Suppressor macrophage treated with lipopolysaccharide for 1 hour (primary cell): Measurements from ENCODE around the gene USP22.
A peak's percentile ranks its signal among the peaks of the same experiment; 100 is the strongest.

Experiments
- DNase-seq, 3 donors: peaks; one replicate each; pipeline ENCODE4 v3.0.0-alpha.2; 2020 to 2022

Gene USP22

DNA sequence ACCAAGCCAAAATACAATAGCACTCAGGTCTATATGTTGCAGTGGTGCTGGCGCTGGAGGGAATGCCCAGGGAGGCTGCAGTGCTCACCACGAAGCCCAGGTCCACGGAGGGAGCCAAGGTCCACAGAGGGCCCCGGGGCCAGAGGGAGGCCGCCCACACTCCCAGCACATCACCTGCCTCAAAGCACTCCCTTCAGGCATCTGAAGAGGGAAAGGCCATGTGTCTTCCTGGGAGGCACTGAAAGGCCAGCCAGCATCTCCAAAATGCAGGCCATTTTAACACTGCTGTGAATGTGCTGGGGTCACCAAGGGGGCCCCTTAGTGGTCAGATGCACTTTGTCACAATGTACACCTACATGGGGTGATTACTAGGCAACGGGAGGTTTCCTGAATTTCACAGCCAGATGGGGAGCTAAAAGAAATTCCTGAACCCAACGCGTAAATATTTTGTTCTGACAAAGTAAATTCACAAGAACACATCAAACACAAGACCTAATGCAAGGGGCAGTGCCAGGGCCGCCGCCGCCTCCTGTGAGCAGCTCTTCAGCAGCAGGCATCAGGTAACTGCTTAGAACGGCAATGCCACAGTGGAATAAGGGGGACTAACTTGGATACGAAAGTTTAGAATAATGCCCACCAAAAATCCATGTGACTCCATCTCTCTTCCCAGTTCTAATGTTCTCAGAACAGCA, 42.8 kb downstream of the USP22 start:
- DNase-seq, result no peak

DNA sequence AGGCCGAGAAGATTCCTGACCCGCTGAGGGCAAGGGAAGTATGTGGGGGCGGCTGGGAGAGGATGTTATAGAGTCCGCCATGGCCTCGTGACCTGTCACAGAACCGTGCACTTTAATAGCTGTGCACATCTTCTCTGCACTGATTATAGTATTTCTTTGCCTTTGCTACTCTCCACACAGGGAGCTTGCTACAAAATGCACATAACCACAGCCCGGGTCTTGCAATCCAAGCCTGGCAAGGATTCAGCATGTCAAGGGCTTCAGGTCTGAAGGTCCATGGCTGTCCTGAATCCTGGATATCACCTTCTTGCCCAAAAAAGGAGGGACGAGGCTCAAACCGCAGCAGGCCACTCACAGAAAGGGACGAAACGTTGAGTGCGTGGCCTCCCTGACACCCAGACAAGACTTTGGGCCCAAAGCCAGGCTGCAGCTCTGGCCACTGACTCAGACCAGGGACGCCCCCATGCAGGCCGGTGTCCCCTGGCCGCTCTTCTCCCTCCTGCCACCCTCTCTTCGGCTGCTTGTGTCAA, 43.7 kb downstream of the USP22 start:
- no peak for DNase-seq

GRCh38 chr17:20998571-20999043, 44.2 kb downstream of the USP22 start:
- no peak for DNase-seq

- no peak for DNase-seq
These were observed 44.9 kb downstream of the USP22 start for GRCh38 chr17:20997711-20998570.

DNA sequence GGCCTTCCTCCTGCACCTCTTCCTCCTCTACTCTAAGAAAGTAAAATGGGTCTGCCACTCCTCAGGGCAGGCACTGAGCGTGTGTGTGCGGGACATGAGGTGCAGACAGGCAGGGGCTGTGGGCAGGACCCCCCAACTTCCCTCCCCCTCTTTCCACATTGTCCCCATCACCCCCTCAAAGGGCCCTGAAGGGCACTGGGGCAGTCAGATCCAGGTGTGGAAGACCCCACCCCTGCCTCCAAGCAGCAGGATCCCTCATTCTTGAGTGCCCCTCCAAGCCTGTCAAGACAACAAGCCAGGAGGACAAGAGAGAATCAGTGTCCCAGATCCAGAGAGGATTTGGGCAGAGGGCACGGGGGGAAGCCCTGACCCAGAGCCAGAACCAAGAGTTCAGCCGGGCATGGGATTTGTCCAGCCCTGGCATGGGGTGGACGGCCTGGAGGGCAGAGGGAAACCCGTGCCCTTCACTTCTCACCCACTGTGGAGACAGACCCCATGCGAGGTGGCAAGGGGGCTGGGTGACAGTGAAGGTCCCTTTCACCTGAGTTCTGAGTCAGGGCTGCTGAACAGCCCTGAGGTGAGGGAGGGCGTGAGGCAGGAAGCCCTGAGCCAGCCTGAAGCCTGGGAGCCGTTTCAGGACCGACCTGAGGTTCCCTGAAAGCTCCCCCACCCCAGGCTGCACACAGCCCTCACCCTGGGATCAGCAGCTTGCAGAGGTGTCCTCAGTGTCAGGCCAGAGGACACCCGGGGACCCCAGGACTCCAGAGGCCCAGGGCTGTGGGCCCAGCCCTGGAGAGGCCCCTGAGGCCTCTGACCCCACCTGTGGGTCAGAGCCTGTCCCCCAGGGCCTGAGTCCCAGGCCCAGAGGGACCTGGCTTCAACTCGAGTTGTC, 45.8 kb downstream of the USP22 start:
- no peak for DNase-seq

- DNase-seq, result no peak
These were observed 46.7 kb downstream of the USP22 start for GRCh38 chr17:20995873-20996723.

DNA sequence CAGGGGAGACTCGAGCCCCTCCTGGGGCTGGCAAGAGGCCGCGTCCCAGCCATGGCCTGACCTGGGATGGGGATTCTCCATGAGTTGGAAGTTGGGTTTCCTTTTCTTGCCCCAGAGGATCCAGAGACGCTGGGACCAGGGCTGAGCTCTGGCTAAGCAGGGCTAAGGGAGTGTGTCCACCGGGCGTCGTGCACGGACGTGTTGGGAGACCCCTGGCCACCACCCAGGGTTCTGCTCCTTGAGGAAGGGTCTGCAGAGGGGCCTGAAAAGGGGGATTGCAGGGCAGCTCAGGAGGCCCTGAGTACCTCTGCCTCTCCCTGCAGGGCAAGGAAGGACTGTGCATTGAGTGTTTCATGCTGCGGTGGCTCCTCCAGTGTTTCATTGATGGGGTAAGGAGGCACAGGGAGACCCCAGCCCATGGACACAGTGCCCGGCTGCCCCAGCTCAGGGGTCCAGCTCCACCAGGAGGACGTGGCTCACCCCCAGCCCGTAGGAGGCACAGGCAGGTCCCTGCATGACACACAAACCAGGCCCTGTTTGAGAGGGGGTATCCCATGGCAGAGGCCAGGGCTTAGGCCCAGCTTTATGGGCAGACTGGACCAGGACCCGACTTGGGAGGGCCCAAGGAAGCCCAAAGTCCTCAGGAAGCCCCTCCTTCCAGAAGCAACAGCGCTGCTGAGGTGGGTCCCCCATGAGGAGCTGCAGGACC, 47.5 kb downstream of the USP22 start:
- no peak for DNase-seq

DNA sequence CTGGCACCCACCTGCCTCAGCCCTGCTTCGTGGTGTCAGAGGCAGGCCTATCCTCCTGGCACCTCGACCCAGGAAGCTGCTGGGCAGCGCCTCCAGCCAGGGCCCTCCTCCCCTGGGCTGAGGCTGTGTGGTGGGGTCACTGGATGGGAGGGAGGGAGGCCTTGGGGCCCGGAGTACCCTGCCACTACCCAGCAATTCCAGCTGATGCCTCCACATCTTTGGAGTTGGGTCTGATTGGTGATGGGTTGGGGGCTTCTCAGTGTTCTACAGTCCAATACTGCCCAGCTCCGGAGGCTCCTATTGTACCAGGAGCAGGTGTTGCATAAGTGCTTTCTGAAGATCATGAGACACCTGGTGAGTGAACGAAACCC, 48.0 kb downstream of the USP22 start:
- no peak for DNase-seq

- no peak for DNase-seq
These were observed 48.7 kb downstream of the USP22 start for GRCh38 chr17:20993863-20994778.

- peak; percentile 71 to 74 (median 72) for DNase-seq
These were observed 49.6 kb downstream of the USP22 start for GRCh38 chr17:20992987-20993862.

DNA sequence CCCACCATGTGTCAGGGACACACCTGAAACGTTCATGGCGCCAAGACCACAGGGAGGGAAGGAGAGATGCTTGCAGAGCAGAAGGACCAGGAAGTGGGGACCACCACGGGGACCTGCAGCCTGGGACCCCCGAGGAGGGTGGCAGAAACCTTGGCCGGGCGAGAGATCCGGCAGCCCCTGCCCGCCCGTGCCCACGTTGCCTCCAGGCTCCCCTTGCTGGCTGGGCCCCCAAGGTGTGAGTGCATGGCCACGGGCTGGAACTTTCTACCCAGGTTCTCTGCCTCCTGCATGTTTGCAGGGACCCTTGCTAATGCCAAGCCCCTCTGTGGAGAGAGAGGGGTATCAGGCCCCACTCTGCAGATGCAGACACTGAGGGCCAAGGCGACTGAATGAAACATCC, 50.4 kb downstream of the USP22 start:
- no peak for DNase-seq

DNA sequence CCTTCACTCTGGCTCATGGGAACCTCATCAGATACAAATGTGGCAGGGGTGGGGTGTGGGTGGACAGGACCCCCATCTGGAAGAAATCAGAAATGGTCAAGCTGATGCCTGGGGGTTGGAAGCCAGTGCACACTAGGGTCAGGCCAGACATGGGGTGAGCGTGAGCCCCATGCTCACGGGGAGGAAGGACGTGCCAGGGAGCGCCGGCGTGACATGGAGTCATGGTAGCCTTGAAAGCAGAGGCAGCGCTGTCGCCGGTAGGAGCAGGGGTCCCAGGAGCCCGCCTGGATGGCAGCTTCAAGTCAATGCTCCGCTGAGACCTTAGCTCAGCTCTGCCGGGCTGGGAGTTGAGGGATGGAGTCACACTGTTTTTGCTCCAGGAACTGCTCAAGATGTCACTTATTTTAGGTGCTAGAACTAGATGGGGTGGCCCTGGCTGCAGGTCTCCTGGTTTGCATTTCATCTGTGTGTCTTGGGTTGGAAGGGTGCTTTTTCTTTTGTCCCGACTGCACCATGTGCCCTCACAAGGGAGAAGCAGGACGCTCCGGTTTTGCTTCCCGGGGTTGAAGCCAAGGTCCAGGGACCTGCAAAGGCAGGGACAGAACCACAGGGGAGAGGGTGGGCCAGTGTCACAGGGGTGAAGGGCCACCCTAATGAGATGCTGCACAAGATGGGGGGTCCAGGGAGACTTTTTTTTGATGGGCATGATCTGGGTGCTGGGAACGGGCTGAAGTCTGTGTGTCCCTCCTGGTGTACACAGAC, 51.4 kb downstream of the USP22 start:
- no peak for DNase-seq

GRCh38 chr17:20989991-20990855, 52.6 kb downstream of the USP22 start:
- DNase-seq, result no peak

GRCh38 chr17:20989481-20989880, 53.3 kb downstream of the USP22 start:
- DNase-seq, result no peak

- DNase-seq, result no peak
These were observed 53.9 kb downstream of the USP22 start for GRCh38 chr17:20988896-20989295.

DNA sequence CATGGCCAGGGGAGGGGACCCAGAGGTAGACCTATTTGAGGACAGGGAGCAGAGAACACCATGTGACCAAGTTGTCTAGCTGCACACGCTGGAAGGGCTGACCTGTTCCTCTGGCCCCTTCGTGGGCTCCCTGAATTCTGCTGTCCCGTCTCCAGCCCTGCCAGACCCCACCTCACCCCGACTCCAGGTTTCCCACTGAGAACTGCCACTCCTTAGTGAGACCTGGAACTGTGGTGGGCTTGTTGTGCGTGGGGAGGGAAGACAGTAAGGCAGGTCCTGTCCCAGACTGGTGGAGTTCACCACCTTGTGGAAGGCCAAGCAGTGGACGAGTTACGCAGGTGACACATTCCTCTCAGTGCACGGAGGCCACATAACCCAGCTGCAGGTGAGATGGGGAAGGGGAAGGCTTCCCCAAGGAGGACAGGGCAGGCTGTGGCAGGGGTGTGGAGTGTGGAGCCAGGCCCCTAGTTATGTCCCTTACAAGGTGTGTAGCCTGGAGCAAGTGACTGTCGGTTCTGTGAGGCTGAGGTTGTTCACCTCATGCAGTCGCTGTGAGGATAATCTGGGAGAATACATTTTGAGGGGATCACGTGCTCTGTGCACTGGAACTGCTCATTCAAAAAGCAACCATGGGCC, 54.7 kb downstream of the USP22 start:
- DNase-seq, result no peak

DNA sequence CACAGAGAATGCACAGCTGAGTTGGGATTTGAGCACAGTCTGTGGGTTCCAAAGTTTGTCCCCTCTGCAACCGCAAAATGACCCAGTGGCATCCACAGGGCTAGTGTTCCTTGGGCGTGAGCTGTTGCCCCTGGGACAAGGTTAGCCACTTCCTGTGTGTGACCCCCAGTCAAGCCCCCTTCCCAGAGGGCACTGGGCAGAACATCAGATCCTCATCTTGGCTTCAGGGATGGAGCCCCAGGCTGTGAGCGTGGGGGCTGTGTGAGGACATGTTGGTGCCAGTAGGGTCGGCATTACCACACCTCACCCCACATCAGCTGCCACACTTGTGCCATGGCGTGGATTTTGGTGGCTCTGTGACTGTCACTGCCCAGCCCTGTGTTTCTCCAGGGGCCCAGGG, 55.3 kb downstream of the USP22 start:
- DNase-seq, result no peak
